NOMO-1 treated with dmso at 0.1 percent for 144 hours (cell line): ENCODE data around the gene TMA7.
"Not testable (repeated sequence)": the region's sequence is repeated elsewhere in the genome, so short reads cannot be mapped to it uniquely, and the experiment has no call there.

Source experiments
- DNase-seq: peaks from one replicate; lab custom pipeline; 2025; ENCODE audit not compliant: unreplicated experiment; lab: John Stamatoyannopoulos, UW

The TMA7 gene

DNA sequence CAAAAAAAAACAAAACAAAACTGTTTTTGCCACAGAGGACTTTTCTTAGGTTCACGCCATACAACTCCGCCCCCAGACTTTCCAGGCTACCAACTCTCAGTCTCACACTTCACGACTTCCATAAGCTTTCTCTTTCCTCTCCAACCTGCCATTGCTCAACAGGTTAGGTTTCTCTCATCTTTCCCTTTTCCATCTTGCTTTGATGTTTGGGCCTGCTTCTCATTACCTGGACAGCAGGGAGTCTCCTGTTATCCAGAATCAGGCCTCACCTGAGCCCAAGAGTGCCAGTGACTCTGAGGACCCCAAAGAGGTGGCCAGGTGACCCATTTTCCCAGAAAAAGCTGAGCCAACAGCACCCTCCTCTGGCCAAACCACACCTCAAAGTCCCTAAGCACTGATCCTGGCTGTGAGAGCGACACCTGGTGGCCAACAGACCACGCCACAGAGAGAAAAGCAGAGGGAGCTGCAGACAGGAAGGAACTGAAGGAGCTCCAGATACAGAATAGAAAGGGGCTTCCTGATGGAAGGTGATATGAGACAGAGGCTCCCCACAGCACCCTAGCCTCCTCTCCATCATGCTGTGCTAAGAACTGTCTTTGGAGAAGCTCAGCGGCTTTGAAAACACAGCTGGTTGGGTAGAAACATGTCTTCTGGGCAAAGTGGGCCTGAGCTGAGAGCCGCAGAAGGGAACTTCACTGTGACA is 4.1 kb upstream of the TMA7 start:
- peak; percentile 68 for DNase-seq

- DNase-seq, result no peak
Observed at GRCh38 chr3:48436477-48436787, 3.6 kb upstream of the TMA7 start.

GRCh38 chr3:48436855-48437254 is 3.2 kb upstream of the TMA7 start:
- no peak for DNase-seq

DNA sequence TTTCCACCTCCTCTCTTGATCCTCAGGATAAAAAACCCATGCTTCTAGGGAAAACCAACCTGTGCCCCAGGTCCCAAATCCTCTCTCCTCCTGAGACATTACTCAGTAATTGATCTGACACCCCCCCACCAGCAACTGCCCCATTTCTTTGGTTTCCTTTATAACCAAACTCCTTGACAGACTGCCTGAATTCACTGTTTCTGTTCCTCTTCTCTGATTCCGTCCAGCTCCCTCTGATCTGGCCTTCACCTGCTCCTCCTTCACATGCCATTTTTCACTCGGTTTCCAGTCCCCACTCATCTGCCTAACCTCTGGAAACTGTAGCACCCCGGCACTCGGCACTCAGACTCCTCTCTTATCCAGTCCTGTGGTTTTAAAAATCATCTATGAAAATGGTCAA is 2.2 kb upstream of the TMA7 start:
- no peak for DNase-seq

- no peak for DNase-seq
Observed at GRCh38 chr3:48440590-48440958, 517 bp downstream of the TMA7 start.

GRCh38 chr3:48441940-48442339 is 1.9 kb downstream of the TMA7 start:
- no peak for DNase-seq

- no peak for DNase-seq
Observed at GRCh38 chr3:48445277-48445882, 5.3 kb downstream of the TMA7 start.

- no peak for DNase-seq
Observed at GRCh38 chr3:48446043-48446424, 6.0 kb downstream of the TMA7 start.

DNA sequence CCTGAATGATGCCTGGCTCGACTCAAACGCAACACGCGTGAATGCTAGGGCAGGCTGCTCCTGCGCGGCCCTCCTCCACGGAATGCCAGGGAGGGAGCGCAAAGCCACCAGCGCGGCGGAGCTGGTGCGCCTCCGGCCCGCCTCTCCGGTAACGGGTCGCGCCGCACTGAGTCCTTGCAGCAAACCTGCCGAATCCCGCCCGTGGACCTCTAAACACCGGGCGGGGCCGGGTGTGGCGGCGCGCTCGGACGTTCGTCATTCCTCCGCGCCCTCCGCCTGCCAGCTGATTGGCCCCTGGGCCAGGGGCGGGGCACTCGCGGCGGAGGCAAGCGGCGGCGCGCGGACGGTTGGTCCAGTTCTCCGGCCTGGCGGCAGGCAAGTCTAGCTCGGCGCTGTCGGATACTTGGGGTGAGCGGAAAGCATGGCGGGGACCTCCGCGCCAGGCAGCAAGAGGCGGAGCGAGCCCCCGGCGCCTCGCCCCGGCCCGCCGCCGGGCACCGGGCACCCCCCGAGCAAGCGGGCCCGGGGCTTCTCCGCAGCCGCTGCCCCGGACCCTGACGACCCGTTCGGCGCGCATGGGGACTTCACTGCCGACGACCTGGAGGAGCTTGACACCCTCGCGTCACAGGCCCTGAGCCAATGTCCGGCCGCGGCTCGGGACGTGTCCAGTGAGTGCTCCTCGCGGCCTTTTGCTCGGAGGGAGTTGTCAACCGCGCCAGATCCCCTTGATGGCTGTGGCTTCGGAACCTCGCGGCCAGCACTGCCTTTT is 6.6 kb downstream of the TMA7 start, which contains the start of gene ATRIP:
ATRIP (plus strand) TSS at position 313 of the 769 bp plus-strand sequence; CDS start at position 422, 109 bp downstream.
- DNase-seq, result peak; percentile 83

DNA sequence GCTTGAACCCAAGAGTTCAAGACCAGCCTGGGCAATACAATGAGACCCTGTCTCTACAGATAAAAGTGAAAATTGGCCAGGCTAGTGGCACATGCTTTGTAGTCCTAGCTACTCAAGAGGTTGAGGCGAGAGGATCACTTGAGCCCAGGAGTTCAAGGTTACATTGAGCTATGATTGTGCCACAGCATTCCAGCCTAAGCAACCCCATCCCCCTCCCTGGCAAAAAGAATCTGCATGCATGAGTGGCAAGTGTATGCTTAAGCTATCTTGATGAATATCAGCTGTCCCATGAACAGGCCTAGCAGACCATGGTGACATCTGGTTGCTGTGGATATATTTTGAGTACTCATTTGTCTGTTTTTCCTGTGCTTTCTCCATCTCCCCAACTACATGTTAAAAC is 11.2 kb downstream of the TMA7 start:
- no peak for DNase-seq

DNA sequence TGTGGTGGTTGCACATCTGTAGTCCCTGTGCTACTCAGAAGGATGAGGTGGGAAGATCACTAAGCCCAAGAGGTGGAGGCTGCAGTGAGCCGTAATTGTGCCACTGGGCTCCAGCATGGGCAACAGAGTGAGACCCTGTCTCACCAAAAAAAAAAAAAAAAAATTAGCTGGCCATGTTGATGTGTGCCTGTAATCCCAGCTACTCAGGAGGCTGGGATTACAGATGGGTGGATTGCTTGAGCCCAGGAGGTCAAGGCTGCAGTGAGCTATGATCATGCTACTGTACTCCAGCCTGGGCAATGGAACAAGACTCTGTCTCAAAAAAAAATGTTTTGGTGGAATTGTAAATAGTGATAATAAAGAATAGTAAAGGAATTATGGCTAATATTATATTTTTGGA is 16.4 kb downstream of the TMA7 start:
- no peak for DNase-seq

DNA sequence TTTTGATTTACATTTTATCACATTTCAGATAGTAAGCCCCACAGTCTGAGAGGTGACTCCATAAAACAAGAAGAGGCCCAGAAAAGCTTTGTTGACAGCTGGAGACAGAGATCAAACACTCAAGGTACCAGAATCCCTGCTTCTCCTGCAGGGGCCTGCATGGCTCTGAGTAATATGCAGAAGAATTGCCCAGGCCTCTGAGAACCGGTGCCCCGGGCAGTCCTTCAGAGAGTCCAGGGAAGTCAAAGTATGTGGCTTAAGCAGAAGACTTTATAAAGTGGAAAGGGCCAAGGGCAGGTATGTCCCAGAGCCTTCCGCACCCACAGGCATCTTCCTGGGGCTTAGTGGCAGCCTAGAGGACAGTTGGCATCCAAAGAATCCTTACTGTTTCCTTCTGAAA is 19.3 kb downstream of the TMA7 start:
- no peak for DNase-seq

DNA sequence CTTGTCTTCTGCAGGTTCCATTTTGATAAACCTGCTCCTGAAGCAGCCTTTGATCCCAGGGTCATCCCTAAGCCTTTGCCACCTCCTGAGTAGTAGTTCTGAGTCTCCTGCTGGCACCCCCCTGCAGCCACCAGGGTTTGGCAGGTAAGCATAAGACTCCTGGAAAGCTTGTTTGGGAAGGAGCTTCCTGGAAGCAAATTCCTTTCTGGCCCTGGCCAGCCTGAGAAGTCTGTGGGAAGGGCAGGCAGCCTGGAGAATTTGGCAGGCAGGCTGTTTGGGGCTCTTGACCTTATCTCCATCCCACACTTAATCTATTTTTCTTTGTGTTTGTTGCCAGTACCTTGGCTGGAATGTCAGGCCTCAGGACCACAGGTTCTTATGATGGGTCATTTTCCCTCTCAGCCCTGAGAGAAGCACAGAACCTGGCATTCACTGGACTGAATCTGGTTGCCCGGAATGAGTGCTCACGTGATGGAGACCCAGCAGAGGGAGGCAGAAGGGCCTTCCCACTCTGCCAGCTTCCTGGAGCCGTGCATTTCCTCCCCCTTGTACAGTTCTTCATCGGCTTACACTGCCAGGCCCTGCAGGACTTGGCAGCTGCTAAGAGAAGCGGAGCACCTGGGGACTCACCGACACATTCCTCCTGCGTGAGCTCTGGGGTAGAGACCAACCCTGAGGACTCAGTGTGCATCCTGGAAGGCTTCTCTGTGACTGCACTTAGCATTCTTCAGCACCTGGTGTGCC is 19.9 kb downstream of the TMA7 start:
- DNase-seq, result no peak

GRCh38 chr3:48460517-48460902 is 20.5 kb downstream of the TMA7 start:
- DNase-seq, result no peak

DNA sequence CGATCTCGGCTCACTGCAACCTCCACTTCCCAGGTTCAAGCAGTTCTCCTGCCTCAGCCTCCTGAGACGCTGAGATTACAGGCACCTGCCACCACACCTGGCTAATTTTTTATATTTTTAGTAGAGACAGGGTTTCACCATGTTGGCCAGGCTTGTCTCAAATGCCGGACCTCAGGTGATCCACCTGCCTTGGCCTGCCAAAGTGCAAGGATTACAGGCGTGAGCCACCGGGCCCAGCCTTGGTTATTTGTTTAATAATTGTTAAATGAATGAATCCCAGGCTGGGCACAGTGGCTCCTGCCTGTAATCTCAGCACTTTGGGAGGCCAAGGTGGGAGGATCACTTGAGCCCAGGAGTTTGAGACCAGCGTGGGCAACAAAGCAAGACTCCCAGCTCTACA is 21.7 kb downstream of the TMA7 start:
- DNase-seq, result not testable (repeated sequence)

DNA sequence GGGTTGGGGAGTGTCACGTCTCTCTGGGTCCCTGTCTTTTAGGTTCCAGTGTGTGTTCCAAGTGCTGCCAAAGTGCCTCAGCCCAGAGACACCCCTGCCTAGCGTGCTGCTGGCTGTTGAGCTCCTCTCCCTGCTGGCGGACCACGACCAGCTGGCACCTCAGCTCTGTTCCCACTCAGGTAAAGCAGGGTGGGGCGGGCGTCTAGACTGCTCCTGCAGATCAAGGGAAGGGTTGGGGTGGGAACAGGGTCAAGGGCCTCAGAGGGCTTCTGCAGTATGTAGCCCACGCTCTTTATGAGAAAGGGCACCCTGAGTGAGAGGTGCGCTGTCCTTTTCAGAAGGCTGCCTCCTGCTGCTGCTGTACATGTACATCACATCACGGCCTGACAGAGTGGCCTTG is 23.6 kb downstream of the TMA7 start:
- DNase-seq, result no peak

GRCh38 chr3:48464713-48465221 is 24.7 kb downstream of the TMA7 start:
- no peak for DNase-seq

GRCh38 chr3:48465237-48465530 is 25.1 kb downstream of the TMA7 start:
- DNase-seq, result no peak

- peak; percentile 78 for DNase-seq
Observed at GRCh38 chr3:48465531-48466378, 25.7 kb downstream of the TMA7 start.

DNA sequence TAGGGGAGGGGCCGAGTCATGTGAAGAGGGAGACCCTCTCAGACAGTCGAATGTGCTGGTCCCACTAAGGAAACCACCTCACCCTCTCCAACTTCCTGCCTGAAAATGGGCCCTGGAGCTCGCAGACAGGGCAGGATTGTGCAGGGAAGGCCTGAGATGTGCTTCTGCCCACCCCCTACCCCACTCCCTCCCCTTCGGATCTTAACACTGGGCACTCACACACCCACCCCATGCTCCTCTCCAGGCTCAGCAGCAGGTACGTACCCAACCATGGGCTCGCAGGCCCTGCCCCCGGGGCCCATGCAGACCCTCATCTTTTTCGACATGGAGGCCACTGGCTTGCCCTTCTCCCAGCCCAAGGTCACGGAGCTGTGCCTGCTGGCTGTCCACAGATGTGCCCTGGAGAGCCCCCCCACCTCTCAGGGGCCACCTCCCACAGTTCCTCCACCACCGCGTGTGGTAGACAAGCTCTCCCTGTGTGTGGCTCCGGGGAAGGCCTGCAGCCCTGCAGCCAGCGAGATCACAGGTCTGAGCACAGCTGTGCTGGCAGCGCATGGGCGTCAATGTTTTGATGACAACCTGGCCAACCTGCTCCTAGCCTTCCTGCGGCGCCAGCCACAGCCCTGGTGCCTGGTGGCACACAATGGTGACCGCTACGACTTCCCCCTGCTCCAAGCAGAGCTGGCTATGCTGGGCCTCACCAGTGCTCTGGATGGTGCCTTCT is 26.5 kb downstream of the TMA7 start:
- no peak for DNase-seq
